RWPE1 (cell line): ENCODE data around the gene RNASE13.
A peak's percentile ranks its signal among the peaks of the same experiment; 100 is the strongest.

Source experiments
- CTCF ChIA-PET: fragments of 350-600 bp; sonication (Branson Sonifier 250); formaldehyde crosslinking; extraction: SDS; loops from one replicate; lab custom pipeline; 2021; lab: Yijun Ruan, JAX
- POLR2A ChIA-PET: fragments of 400-600 bp; formaldehyde crosslinking; extraction: SDS; loops from one replicate; lab custom pipeline; 2020; ENCODE audit warnings: antibody characterized with exemption; ENCODE audit not compliant: low non-redundant PET; lab: Yijun Ruan, JAX
- DNase-seq: peaks from one replicate; pipeline ENCODE4 v3.0.0; 2012; ENCODE audit warnings: low spot score
- H3K27ac ChIP-seq: fragments of 450-650 bp; 2 replicates; pipeline ENCODE4 v1.5.1; 2017
- TF ChIP-seq, protein P1 (sequence below): fragments of 450-650 bp; conservative IDR thresholded peaks from 2 replicates; pipeline ENCODE4 v1.5.1; 2017; ENCODE audit warnings: low read depth, mild to moderate bottlenecking

The RNASE13 gene

DNA sequence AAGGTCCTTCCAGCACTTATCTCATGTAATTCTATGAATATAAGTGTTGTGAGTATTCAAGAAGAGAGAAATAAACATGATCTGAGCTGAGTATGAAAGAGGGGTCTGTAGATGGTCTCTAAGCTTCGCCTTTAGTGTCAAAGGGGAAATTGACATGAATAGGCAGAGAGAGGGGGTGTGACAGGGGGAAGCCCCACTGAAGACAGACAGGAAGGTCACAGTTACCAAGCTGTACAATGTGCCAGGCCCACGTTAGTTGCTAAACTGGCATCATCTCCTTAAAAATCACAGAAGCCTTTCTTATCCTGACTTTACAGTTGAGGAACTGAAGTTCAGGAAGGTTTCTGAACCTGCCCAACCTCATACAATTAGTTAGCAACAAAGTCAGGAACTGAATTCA lies 43.1 kb upstream of the RNASE13 start:
- no peak overlapping the region for H3K27ac ChIP-seq
- CTCF ChIA-PET: interaction anchor here (0.9 to 1.5 kb wide), 2 partner anchors 10 to 15 kb away, joined by 4 to 10 read pairs; no protein-coding TSS in a partner anchor
- no peak for DNase-seq
- POLR2A ChIA-PET: no interaction called here
- TF ChIP-seq, protein P1, sequence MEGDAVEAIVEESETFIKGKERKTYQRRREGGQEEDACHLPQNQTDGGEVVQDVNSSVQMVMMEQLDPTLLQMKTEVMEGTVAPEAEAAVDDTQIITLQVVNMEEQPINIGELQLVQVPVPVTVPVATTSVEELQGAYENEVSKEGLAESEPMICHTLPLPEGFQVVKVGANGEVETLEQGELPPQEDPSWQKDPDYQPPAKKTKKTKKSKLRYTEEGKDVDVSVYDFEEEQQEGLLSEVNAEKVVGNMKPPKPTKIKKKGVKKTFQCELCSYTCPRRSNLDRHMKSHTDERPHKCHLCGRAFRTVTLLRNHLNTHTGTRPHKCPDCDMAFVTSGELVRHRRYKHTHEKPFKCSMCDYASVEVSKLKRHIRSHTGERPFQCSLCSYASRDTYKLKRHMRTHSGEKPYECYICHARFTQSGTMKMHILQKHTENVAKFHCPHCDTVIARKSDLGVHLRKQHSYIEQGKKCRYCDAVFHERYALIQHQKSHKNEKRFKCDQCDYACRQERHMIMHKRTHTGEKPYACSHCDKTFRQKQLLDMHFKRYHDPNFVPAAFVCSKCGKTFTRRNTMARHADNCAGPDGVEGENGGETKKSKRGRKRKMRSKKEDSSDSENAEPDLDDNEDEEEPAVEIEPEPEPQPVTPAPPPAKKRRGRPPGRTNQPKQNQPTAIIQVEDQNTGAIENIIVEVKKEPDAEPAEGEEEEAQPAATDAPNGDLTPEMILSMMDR: no peak

DNA sequence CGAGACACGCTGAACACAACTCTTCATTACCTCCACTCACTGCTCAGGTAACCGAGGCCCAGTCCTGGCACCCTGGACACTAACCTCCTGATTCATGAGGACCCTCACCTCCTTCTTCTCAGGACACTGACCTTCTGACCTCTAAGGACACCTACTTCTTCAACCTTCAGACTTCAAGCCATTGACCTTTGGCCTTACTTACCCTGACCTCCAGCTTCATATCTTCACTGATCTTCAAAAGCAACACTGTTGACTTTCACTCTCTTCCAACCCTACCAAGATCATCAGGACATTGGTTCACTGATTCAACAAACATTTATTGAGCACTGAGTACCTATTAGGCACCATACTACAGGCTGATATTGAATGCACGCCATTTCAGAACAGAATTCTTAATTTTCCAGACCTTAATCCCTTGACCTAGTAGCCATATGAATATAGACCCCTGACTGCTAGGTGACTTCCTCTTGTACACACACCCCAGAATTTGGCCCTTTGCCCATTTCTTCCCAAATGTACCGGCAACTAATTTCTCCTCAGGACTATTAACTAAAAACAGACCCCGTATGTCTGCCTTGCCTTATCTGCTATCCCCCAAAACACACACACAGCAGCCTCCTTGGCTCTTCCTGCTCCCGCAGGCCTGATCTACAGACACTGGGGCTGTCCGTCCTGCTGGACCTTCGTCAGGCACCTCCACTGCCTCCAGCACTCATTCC lies 41.3 kb upstream of the RNASE13 start:
- ChIA-PET POLR2A (no interaction called here), CTCF (interaction anchor here (1.0 to 1.8 kb wide), 3 partner anchors 14 to 29 kb away, joined by 3 to 6 read pairs (median 4); no protein-coding TSS in a partner anchor)
- H3K27ac ChIP-seq: no peak overlapping the region
- DNase-seq: no peak
- TF ChIP-seq, protein P1: no peak

DNA sequence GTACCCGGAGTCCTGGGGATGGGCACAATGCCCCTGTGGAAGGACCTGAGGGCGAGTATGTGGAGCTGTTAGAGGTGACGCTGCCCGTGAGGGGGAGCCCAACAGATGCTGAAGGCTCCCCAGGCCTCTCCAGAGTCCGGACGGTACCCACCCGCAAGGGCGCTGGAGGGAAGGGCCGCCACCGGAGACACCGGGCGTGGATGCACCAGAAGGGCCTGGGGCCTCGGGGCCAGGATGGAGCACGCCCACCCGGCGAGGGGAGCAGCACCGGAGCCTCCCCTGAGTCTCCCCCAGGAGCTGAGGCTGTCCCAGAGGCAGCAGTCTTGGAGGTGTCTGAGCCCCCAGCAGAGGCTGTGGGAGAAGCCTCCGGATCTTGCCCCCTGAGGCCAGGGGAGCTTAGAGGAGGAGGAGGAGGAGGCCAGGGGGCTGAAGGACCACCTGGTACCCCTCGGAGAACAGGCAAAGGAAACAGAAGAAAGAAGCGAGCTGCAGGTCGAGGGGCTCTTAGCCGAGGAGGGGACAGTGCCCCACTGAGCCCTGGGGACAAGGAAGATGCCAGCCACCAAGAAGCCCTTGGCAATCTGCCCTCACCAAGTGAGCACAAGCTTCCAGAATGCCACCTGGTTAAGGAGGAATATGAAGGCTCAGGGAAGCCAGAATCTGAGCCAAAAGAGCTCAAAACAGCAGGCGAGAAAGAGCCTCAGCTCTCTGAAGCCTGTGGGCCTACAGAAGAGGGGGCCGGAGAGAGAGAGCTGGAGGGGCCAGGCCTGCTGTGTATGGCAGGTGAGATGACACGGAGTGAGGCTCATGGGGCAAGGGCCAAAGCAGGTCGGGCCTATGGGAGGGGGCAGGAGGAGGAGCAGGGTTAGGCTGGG lies 40.0 kb upstream of the RNASE13 start:
- POLR2A ChIA-PET: no interaction called here
- CTCF ChIA-PET: interaction anchor here (0.7 to 1.8 kb wide), 7 partner anchors 11 to 60 kb away, joined by 3 to 6 read pairs (median 3); no protein-coding TSS in a partner anchor
- TF ChIP-seq, protein P1: no peak
- no peak overlapping the region for H3K27ac ChIP-seq
- no peak for DNase-seq

DNA sequence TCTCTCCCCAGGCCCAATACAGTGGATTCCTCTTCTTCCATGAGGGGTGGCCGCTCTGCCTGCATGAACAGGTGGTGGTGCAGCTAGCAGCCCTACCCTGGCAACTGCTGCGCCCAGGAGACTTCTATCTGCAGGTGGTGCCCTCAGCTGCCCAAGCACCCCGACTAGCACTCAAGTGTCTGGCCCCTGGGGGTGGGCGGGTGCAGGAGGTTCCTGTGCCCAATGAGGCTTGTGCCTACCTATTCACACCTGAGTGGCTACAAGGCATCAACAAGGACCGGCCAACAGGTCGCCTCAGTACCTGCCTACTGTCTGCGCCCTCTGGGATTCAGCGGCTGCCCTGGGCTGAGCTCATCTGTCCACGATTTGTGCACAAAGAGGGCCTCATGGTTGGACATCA lies 39.3 kb upstream of the RNASE13 start:
- ChIA-PET CTCF (interaction anchor here (0.6 to 1.8 kb wide), 5 partner anchors 16 to 93 kb away, joined by 3 to 5 read pairs (median 4); no protein-coding TSS in a partner anchor), POLR2A (interaction anchor here (0.6 kb wide), 1 partner anchor 20 kb away, joined by 5 read pairs; no protein-coding TSS in a partner anchor)
- H3K27ac ChIP-seq: no peak overlapping the region
- TF ChIP-seq, protein P1: no peak
- DNase-seq: no peak

DNA sequence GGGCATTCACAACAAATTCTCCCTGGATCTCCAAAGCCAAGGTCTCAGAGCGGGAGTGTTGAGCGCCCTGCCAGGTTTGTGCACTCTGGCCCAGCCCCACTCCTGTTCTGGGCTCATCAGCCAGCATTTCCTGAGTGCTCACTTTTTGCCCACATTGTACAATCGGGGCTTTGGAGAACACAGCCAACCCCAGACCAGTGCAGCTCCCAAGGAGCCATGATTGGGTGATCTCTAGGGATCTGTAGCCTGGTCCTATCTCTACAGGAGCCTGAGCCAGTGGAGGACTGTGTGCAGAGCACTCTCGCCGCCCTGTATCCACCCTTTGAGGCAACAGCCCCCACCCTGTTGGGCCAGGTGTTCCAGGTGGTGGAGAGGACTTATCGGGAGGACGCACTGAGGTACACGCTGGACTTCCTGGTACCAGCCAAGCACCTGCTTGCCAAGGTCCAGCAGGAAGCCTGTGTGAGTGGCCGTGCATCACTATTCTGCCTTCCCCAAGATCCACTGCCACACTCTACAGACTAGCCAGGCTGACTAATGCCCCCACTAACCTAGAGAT lies 38.3 kb upstream of the RNASE13 start:
- no peak for DNase-seq
- no peak overlapping the region for H3K27ac ChIP-seq
- POLR2A ChIA-PET: no interaction called here
- CTCF ChIA-PET: interaction anchor here (0.6 to 3.0 kb wide), 4 partner anchors 20 to 102 kb away, joined by 3 to 21 read pairs (median 4); no protein-coding TSS in a partner anchor
- TF ChIP-seq, protein P1: no peak

DNA sequence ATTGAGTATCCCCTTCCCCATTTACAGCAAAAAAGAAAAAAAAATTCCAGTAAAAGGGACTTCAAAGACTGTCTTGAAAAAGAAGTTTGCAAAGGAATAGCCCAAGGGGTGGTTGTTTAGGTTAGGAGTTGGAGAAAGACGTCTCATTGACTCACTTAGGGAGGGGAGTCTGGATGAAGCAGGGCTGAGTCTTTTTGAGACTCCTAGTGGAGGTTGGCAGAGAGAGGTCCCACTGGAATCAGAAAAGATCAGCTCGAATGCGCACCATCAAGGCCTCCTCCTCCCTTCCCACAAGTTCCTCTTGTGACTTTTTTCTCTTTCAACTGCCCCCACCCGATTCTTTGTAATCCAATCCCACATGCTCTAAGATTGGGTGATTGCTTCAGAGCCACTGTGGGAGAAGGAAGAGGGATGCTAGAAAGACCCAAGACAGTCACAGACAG lies 37.4 kb upstream of the RNASE13 start:
- H3K27ac ChIP-seq: peak overlapping the region; percentile 83
- CTCF ChIA-PET: interaction anchor here (0.6 to 3.0 kb wide), 6 partner anchors 11 to 552 kb away, joined by 3 to 31 read pairs (median 4); no protein-coding TSS in a partner anchor
- TF ChIP-seq, protein P1: no peak
- DNase-seq: no peak
- POLR2A ChIA-PET: no interaction called here
